H1 (cell line): Measurements from ENCODE around the gene OASL. TPM values are rescaled to one million over a fixed set of nuclear protein-coding genes. Genes with fewer than 3 reads are reported as not detected.

Source experiments
- SIN3A ChIP-seq, 2 experiments: IDR thresholded peaks in 1 of 2; conservative IDR thresholded peaks in 1 of 2; 2 replicates each; pipeline ENCODE4 v1.6.1; 2011 to 2012; ENCODE audit warnings: low read length in 2 of 2, improper control_type of control experiment in 1 of 2, low read depth in 1 of 2, mild to moderate bottlenecking in 1 of 2
- SP4 ChIP-seq: IDR thresholded peaks from 2 replicates; pipeline ENCODE4 v1.6.1; 2012; ENCODE audit warnings: low read length, inconsistent platforms
- TAF1 ChIP-seq: IDR thresholded peaks from 2 replicates; pipeline ENCODE4 v1.6.1; 2011; ENCODE audit warnings: mild to moderate bottlenecking, low read depth, low read length
- USF2 ChIP-seq: IDR thresholded peaks from 2 replicates; pipeline ENCODE4 v1.6.1; 2011; ENCODE audit warnings: low read length, improper control_type of control experiment
- ZNF274 ChIP-seq: IDR thresholded peaks from 2 replicates; pipeline ENCODE4 v1.7.0; 2012; ENCODE audit warnings: low read length, borderline replicate concordance; ENCODE audit errors: extremely low read depth
- polyA plus RNA-seq, 7 experiments: library from polyadenylated mRNA; depleted of rRNA in 3 of 7; stranded (reverse) in 5 of 7; unstranded in 2 of 7; fragments of >200 nt in 5 of 7; fragments of 200-250 nt in 2 of 7; gene quantifications; 1 replicate in 5 of 7; 2 replicates in 1 of 7; 4 replicates in 1 of 7; pipeline versions ENCODE4 v1.2.1 to v1.2.3, GENCODE V29; 2011 to 2013; ENCODE audit warnings: missing spikeins in 2 of 7, mixed read lengths in 2 of 7
- total RNA-seq: library from RNA; stranded (reverse); fragmentation: NEBNext Ultra II Directional; extraction: Animal tissue kit (Norgen Biotek cat#: 25700); gene quantifications from 2 replicates; pipeline ENCODE4 v1.2.1, GENCODE V29; 2021

OASL gene
- total and polyA plus RNA-seq, 2 of the 8 experiments (the other 6 are each of a cell fraction or from before 2014, with no cell fraction given), result not detected

- TF ChIP-seq USF2, result no peak
- TF ChIP-seq TAF1, result no peak
- TF ChIP-seq SIN3A (conservative IDR thresholded peaks at IDR 0.05 in 1 of 2, IDR thresholded peaks at IDR 0.05 in 1 of 2; ENCODE audit: low read depth in 1 of 2, low read length in 2 of 2), result no peak
- TF ChIP-seq SP4, result no peak
- TF ChIP-seq ZNF274, result no peak
Measured at GRCh38 chr12:120991965-120992364, 47.1 kb downstream of the OASL start (continued).
